ENCODE measurements around the gene EGLN2. TPM values are rescaled to one million over a fixed set of nuclear protein-coding genes. Genes with fewer than 3 reads are reported as not detected.
A peak's percentile ranks its signal among the peaks of the same experiment; 100 is the strongest.

The EGLN2 gene
- total RNA-seq: 70.8 and 76.0 TPM in 2 replicates

- DNase-seq (ENCODE audit: low read depth): peak; percentile 100
- peak within 1 kb of the TSS; percentile 90 for H3K4me3 ChIP-seq (ENCODE audit: low read depth, low read length)
- TF ChIP-seq, protein P1, sequence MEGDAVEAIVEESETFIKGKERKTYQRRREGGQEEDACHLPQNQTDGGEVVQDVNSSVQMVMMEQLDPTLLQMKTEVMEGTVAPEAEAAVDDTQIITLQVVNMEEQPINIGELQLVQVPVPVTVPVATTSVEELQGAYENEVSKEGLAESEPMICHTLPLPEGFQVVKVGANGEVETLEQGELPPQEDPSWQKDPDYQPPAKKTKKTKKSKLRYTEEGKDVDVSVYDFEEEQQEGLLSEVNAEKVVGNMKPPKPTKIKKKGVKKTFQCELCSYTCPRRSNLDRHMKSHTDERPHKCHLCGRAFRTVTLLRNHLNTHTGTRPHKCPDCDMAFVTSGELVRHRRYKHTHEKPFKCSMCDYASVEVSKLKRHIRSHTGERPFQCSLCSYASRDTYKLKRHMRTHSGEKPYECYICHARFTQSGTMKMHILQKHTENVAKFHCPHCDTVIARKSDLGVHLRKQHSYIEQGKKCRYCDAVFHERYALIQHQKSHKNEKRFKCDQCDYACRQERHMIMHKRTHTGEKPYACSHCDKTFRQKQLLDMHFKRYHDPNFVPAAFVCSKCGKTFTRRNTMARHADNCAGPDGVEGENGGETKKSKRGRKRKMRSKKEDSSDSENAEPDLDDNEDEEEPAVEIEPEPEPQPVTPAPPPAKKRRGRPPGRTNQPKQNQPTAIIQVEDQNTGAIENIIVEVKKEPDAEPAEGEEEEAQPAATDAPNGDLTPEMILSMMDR (IDR thresholded peaks at IDR 0.05; ENCODE audit: insufficient read depth, low read depth, low read length): no peak
Observed at GRCh38 chr19:40798683-40799557, at the start of gene EGLN2. Gene EGLN2 (plus strand): TSS chr19:40799191. CDS start chr19:40800573, 1,382 bp downstream.

- H3K4me3 ChIP-seq (ENCODE audit: low read depth, low read length): peak within 1 kb of the TSS; percentile 91
- TF ChIP-seq, protein P1 (IDR thresholded peaks at IDR 0.05; ENCODE audit: insufficient read depth, low read depth, low read length): no peak
- peak; percentile 100 for DNase-seq (ENCODE audit: low read depth)
Observed at GRCh38 chr19:40750058-40750873, 48.7 kb upstream of the EGLN2 start, which contains the start of gene ACTMAP. Gene ACTMAP (minus strand): TSS chr19:40750477. CDS start chr19:40749803, 674 bp downstream.

DNA sequence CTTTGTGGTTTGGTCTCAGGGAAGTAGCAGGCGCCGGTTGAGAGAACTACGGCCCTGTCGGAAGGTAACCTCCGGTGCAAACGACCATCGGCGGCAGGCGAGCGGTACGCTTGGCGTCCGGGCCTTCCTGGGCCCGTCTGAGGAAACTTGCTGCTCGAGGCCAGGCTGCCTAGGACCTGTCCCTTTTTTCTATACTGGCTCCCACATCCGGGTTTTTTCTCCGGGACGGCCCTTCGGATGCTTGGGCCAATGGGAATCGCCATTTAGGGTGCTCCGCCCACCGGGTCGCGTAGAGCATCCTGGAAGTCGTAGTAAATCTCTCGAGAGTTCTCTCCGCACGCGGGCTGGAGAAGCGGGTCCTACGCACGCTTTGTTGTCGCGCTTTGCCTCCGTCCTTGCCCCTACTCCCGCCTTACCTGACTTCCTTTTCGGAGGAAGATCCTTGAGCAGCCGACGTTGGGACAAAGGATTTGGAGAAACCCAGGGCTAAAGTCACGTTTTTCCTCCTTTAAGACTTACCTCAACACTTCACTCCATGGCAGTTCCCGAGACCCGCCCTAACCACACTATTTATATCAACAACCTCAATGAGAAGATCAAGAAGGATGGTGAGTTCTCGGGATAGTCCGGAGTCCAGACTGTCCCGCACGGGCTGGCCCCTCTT is 48.0 kb upstream of the EGLN2 start, which contains the start of gene SNRPA:
Gene SNRPA (plus strand): TSS at position 330 of the 664 bp plus-strand sequence. CDS start 206 bp downstream, at position 536.
- DNase-seq (ENCODE audit: low read depth): peak; percentile 99
- H3K4me3 ChIP-seq (ENCODE audit: low read depth, low read length): peak within 1 kb of the TSS; percentile 91
- TF ChIP-seq, protein P1 (IDR thresholded peaks at IDR 0.05; ENCODE audit: insufficient read depth, low read depth, low read length): no peak

DNA sequence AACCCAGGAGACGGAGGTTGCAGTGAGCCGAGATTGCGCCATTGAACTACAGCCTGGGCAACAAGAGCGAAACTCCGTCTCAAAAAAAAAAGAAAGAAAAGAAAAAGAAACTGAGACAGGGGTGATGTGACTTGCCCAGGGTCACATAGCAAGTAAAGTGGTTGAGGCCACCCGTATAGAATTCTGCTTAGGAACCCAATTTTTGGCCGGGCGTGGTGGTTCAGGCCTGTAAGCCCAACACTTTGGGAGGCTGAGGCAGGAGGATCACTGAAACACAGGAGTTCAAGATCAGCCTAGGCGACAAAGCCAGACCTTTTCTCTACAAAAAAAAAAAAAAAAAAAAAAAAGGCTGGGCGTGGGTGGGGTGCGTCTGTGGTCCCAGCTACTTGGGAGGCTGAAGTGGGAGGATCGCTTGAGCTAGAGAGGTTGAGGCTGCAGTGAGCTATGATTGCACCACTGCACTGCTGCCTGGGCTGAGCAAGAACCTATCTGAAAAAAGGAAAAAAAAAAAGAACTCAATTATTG is 46.7 kb upstream of the EGLN2 start:
- DNase-seq (ENCODE audit: low read depth): no peak
- H3K4me3 ChIP-seq (ENCODE audit: low read depth, low read length): peak overlapping the region; percentile 91
- TF ChIP-seq, protein P1 (IDR thresholded peaks at IDR 0.05; ENCODE audit: insufficient read depth, low read depth, low read length): no peak

DNA sequence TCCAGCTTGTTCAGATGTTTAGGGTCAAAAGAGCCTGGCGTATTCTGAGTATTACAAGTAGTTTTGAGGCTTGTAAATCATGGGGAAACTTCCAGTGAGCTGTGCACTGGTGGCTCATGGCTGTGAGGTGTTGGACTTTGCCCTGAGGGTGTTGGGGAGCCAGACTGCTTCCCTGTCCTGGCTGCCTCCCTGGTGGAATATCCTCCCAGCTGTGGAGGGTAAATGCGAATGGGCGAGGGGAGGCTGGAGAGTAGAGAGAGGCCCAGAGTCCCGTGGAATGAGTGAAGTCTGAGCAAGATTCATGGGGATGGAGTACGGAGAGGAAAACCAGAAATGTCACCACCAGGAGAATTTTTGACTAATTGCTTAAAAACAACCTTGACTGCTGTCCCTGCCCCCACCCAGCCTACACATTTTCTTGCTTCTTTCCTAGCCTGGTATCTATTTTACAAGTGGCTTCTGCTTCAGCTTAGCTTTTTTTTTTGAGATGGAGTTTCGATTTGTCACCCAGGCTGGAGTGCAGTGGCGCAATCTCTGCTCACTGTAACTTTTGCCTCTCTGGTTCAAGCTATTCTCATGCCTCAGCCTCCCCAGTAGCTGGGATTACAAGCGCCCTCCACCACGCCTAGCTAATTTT is 44.3 kb upstream of the EGLN2 start:
- TF ChIP-seq, protein P1 (IDR thresholded peaks at IDR 0.05; ENCODE audit: insufficient read depth, low read depth, low read length): no peak
- peak overlapping the region; percentile 37 for H3K4me3 ChIP-seq (ENCODE audit: low read depth, low read length)
- DNase-seq (ENCODE audit: low read depth): peak; percentile 65

- H3K4me3 ChIP-seq (ENCODE audit: low read depth, low read length): no peak overlapping the region
- TF ChIP-seq, protein P1 (IDR thresholded peaks at IDR 0.05; ENCODE audit: insufficient read depth, low read depth, low read length): no peak
- no peak for DNase-seq (ENCODE audit: low read depth)
Observed at GRCh38 chr19:40755248-40755624, 43.8 kb upstream of the EGLN2 start.

Measured in fibroblast of villous mesenchyme (primary cell).